NCI-H1092 treated with DMSO at 0.1 percent for 48 hours (cell line): ENCODE results near the gene TREML1.
"Not testable (repeated sequence)": the region's sequence is repeated elsewhere in the genome, so short reads cannot be mapped to it uniquely, and the experiment has no call there.

ENCODE experiments used
- DNase-seq: peaks from one replicate; lab custom pipeline; 2025; lab: John Stamatoyannopoulos, UW

The TREML1 gene

GRCh38 chr6:41147917-41148316 lies 6.2 kb downstream of the TREML1 start:
- no peak for DNase-seq

- no peak for DNase-seq
Observed at GRCh38 chr6:41136911-41137310, 17.2 kb downstream of the TREML1 start.

- DNase-seq: no peak
Observed at GRCh38 chr6:41135062-41135832, 18.9 kb downstream of the TREML1 start.

GRCh38 chr6:41132254-41132653 lies 21.9 kb downstream of the TREML1 start:
- no peak for DNase-seq

GRCh38 chr6:41125282-41125681 lies 28.9 kb downstream of the TREML1 start:
- DNase-seq: no peak

- no peak for DNase-seq
Observed at GRCh38 chr6:41122918-41123317, 31.2 kb downstream of the TREML1 start.

GRCh38 chr6:41122373-41122772 lies 31.8 kb downstream of the TREML1 start:
- no peak for DNase-seq

GRCh38 chr6:41120058-41120457 lies 34.1 kb downstream of the TREML1 start:
- DNase-seq: no peak

GRCh38 chr6:41119508-41119907 lies 34.6 kb downstream of the TREML1 start:
- DNase-seq: no peak

- not testable (repeated sequence) for DNase-seq
Observed at GRCh38 chr6:41115027-41115426, 39.1 kb downstream of the TREML1 start.

GRCh38 chr6:41111017-41111416 lies 43.1 kb downstream of the TREML1 start:
- DNase-seq: no peak

- no peak for DNase-seq
Observed at GRCh38 chr6:41103847-41104246, 50.3 kb downstream of the TREML1 start.

- no peak for DNase-seq
Observed at GRCh38 chr6:41100871-41101287, 53.3 kb downstream of the TREML1 start.
